ENCODE measurements around the gene AOPEP. TPM values are rescaled to one million over a fixed set of nuclear protein-coding genes. Genes with fewer than 3 reads are reported as not detected.
A peak's percentile ranks its signal among the peaks of the same experiment; 100 is the strongest.

The AOPEP gene
- total RNA-seq, 1 donor from 2014 or later, result 175 TPM

- peak overlapping the region; percentile 41 for H3K27ac ChIP-seq (replicated peaks)
- no peaks in the 10 kb centered on the region for H3K9me3 ChIP-seq (replicated peaks)
- intact Hi-C loops (cut with micrococcal nuclease), result no loop called here
- peak; percentile 51 for DNase-seq
- H3K27me3 ChIP-seq (ENCODE audit: low read depth), result no peaks in the 10 kb centered on the region
- H3K4me3 ChIP-seq, result no peak overlapping the region
- TF ChIP-seq CTCF (IDR thresholded peaks at IDR 0.05; ENCODE audit: borderline replicate concordance), result no peak
- no peaks in the 10 kb centered on the region for H3K36me3 ChIP-seq
- peaks cover 55% of the 10 kb centered on the region for H3K4me1 ChIP-seq
Measured at GRCh38 chr9:94945197-94946144, 219.0 kb downstream of the AOPEP start.

GRCh38 chr9:94946256-94946655, 219.8 kb downstream of the AOPEP start:
- no peak overlapping the region for H3K4me3 ChIP-seq
- H3K36me3 ChIP-seq, result no peaks in the 10 kb centered on the region
- no peak for TF ChIP-seq CTCF (IDR thresholded peaks at IDR 0.05; ENCODE audit: borderline replicate concordance)
- H3K4me1 ChIP-seq, result peaks cover 55% of the 10 kb centered on the region
- DNase-seq, result no peak
- H3K27me3 ChIP-seq (ENCODE audit: low read depth), result no peaks in the 10 kb centered on the region
- no peaks in the 10 kb centered on the region for H3K9me3 ChIP-seq (replicated peaks)
- peak overlapping the region; percentile 41 for H3K27ac ChIP-seq (replicated peaks)
- intact Hi-C loops (cut with micrococcal nuclease), result no loop called here

GRCh38 chr9:94948567-94949235, 222.2 kb downstream of the AOPEP start:
- Histone ChIP-seq H3K4me1 (peaks cover 73% of the 10 kb centered on the region), H3K27ac (replicated peaks) (peak overlapping the region; percentile 82), H3K27me3 (ENCODE audit: low read depth) (no peaks in the 10 kb centered on the region), H3K36me3 (no peaks in the 10 kb centered on the region), H3K4me3 (no peak overlapping the region), H3K9me3 (replicated peaks) (no peaks in the 10 kb centered on the region)
- intact Hi-C loops (cut with micrococcal nuclease), result no loop called here
- no peak for DNase-seq
- TF ChIP-seq CTCF (IDR thresholded peaks at IDR 0.05; ENCODE audit: borderline replicate concordance), result no peak

- H3K9me3 ChIP-seq (replicated peaks), result no peaks in the 10 kb centered on the region
- H3K4me3 ChIP-seq, result no peak overlapping the region
- no peak for TF ChIP-seq CTCF (IDR thresholded peaks at IDR 0.05; ENCODE audit: borderline replicate concordance)
- H3K27ac ChIP-seq (replicated peaks), result peak overlapping the region; percentile 82
- H3K4me1 ChIP-seq, result peaks cover 75% of the 10 kb centered on the region
- DNase-seq, result no peak
- intact Hi-C loops (cut with micrococcal nuclease), result no loop called here
- H3K27me3 ChIP-seq (ENCODE audit: low read depth), result no peaks in the 10 kb centered on the region
- no peaks in the 10 kb centered on the region for H3K36me3 ChIP-seq
Measured at GRCh38 chr9:94949370-94949769, 222.9 kb downstream of the AOPEP start.

- no peak for DNase-seq
- no peak for TF ChIP-seq CTCF (IDR thresholded peaks at IDR 0.05; ENCODE audit: borderline replicate concordance)
- Histone ChIP-seq H3K4me3 (no peak overlapping the region), H3K36me3 (no peaks in the 10 kb centered on the region), H3K27ac (replicated peaks) (peak overlapping the region; percentile 82), H3K9me3 (replicated peaks) (no peaks in the 10 kb centered on the region), H3K4me1 (peaks cover 71% of the 10 kb centered on the region), H3K27me3 (ENCODE audit: low read depth) (no peaks in the 10 kb centered on the region)
- intact Hi-C loops (cut with micrococcal nuclease), result no loop called here
Measured at GRCh38 chr9:94950040-94950578, 223.6 kb downstream of the AOPEP start.
